G401.6 (cell line): ENCODE measurements around the gene TEX50.
"Not testable (repeated sequence)": the region's sequence is repeated elsewhere in the genome, so short reads cannot be mapped to it uniquely, and the experiment has no call there.

Experiments used
- FAIRE-seq: peaks from 2 replicates; lab custom pipeline; 2012; peaks lifted over from hg19 to GRCh38; lab: Jason Lieb, UNC

TEX50 gene, protein sequence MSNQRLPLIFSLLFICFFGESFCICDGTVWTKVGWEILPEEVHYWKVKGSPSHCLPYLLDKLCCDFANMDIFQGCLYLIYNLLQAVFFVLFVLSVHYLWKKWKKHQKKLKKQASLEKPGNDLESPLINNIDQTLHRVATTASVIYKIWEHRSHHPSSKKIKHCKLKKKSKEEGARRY

DNA sequence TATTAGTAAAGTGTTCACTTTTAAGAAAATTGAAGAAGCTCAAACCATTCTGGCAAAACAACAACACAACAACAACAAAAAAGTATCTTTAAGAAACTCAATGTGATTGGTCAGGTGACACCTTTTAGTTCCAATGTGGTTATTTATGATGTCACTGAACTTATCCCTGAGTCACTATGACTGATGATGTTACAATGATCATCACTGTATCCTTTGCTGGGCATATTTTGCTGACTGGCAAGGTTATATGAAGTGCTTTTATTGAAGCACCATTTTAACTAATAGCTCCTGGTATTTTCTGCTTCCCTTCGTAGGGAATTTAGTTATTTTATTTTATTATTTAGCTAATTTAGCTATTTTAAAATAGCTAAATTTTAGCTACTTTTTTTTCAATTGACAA is at the start of gene TEX50:
TEX50 (plus strand) TSS at position 223 of the 400 bp plus-strand sequence. CDS start 184 bp downstream, outside the sequence.
- no peak for FAIRE-seq

DNA sequence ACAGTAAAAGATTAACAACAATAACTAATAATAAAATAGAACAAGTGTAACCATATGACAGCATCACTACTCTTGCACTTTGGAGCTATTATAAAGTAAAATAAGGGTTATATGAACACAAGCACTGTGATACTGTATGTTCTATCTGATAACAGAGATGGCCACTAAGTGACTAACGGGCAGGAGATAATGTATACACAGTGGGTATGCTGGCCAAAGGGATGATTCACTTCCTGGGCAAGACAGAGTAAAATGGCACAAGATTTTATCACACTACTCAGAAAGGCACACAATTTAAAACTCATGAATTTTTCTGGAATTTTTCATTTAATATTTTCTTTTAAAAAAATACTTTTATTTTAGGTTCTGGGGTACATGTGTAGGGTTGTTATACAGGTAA is 44.6 kb upstream of the TEX50 start:
- FAIRE-seq = no peak

DNA sequence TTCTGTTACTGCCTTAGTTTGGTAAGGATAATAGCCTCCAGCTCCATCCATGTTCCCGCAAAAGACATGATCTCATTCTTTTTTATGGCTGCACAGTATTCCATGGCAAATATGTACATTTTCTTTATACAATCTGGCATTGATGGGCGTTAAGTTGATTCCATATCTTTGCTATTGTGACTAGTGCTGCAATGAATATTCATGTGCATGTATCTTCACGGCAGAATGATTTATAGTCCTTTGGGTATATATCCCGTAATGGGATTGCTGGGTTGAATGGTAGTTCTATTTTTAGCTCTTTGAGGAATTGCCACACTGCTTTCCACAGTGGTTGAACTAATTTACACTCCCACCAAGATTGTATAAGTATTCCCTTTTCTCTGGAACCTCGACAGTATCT is 44.0 kb upstream of the TEX50 start:
- not testable (repeated sequence) for FAIRE-seq

DNA sequence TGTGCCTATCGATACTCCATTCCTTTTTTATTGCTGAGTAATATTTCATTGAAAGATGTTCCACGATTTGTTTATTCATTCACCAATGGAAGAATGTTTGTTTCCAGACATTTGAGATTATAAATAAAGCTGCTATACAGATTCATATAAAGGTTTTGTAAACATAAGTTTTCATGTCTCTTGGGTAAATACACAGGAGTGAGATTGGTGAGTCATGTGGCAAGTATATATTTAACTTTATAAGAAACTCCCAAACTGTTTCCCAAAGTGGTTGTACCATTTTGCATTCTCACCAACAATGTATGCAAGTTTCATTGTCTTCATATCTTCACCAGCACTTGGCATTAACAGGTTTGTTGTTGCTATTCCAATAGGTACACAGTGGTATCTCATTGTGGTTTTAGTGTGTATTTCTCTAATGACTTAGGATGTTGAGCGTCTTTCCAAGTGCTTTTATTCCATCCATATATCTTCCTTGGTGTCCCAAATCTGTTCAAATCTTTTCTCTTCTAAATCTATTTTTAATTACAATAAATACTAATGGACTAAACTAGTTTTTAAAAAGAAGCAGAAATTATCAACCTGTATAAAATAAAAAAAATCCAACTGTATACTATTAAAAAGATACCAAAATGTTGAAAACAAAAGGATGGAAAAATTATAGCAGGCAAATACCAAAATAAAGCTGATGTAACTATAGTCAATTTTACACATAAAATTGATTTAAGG is 38.9 kb upstream of the TEX50 start:
- FAIRE-seq = peak; percentile 76

DNA sequence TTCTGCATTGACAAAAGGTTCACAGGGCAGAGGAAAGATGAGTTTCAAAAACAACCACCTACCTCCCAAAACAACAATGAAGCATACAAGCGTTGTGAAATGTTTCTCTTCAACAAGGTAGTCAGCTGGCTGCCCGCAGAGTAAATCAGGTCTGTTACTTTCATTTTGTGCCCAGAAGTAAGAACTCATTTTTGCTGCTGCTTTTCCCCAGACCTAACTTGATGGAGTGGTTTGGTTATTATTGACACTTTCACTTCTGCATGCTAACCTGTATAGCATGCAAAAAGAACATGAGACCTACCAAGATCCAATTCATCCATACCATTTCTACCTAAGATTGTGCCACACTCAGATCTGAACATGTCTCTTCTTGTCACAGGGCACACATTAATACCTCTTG is 33.5 kb upstream of the TEX50 start:
- no peak for FAIRE-seq

DNA sequence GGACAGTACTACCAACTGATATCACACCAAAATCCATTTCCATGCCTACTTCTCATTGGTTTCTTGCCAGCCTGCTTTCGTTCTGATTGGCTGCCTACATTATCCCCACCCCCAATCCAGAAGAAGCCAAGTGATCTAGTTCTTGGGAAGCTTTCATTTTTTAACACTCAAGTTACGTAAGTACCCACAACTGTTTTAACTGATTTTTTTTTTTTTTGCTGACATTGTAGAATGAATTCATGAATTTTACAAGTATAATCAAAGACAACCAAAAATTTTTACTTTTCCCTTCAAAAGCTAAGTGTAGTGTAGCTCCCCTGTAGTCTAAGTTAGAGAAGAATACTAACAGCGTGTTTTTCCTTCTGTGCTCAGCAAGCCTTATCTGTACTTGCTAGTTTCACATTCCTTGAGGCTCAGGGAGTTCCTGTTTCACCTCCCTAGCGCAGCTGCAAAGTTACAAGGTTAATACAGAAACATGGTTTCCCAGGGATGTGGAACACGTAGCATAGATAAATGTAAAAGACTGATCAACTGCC is 32.0 kb upstream of the TEX50 start, which contains the start of gene SLC9C2:
SLC9C2 (minus strand) TSS at position 17 of the 536 bp plus-strand sequence. CDS start 1,296 bp downstream, outside the sequence.
- FAIRE-seq = no peak

DNA sequence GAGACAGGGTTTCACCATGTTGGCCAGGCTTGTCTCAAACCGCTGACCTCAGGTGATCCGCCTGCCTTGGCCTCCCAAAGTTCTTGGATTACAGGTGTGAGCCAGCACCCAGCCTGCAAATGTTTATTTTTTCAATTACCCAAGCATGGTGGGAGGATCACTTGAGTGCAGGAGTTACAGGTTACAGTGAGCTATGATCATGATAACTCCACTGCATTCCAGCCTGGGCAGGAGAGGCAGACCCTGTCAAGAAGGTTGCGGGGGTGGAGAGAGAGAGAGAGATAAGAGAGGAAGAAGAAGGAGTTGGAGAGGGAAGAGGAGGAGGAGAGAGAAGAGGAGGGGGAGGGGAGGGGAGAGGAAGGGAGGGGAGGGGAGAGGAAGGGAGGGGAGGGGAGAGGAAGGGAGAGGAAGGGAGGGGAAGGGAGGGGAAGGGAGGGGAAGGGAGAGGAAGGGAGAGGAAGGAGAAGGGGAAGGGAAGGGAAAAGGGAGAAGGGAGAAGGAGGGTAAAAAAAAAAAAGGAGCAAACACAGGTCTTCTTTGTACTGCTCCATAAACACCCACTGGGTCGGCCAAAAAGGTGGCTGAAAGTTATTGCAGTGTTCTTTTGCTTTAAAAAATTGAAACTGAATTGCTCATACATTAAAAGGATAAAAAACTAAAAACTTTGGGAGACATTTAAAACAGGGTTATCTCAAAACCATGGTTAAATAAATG is 26.5 kb upstream of the TEX50 start:
- no peak for FAIRE-seq

DNA sequence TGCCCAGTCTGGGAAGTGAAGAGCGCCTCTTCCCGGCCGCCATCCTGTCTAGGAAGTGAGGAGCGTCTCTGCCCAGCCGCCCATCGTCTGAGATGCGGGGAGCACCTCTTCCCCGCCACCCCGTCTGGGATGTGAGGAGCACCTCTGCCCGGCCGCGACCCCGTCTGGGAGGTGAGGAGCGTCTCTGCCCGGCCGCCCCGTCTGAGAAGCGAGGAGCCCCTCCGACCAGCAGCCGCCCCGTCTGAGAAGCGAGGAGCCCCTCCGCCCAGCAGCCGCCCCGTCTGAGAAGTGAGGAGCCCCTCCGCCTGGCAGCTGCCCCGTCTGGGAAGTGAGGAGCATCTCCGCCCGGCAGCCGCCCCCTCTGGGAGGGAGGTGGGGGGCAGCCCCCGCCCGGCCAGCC is 22.1 kb upstream of the TEX50 start:
- not testable (repeated sequence) for FAIRE-seq

DNA sequence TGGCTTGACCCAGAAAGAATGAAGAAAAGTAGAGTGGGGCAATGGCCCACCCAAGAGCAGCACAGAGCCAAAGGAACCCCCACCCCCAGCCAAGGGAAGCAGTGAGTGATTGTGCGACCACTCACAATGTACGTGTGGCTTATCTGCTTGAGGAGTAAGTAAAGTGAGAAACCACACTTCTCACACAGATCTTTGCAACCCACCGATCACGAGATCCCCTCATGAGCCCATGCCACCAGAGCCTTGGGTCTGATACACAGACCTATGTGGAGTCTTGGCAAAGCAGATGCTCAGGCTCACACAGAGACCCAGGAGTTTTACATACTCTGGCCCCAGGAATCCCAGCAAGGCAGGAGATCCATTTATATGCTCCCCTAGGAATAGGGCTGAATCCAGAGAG is 18.3 kb upstream of the TEX50 start:
- no peak for FAIRE-seq

DNA sequence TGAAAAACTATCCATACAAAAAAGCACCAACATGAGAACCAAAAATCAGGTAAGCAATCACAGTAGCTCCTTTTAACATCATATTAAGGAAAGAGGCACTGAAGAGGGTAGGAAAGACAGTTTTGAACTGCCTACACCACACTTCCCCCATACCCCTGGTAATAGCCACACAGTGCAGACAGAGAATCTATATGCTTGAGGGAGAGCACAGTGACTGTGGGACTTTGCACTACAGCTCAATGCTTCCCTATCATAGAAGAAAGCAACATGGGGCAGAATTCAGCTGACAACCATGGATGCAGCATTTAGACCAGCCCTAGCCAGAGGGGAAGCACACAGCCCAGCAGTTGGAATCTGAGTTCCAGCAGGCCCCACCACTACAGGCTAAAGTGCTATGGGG is 7.9 kb upstream of the TEX50 start:
- no peak for FAIRE-seq

DNA sequence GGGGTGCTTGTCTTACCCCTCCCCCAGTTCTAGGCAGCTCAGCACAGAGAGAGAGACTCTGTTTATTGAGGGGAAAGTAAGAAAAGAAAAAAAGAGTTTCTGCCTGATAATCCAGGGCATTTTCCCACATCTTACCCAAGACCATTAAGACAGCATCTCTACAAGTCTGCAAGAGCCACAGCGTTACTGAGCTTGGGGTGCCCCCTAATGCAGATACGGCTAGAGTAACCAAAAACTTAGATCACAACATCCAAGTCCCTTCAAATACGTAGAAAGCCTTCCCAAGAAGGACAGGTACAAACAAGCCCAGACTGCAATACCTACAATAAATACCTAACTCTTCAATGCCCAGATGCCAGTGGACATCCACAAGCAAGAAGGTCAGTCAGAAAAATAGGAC is 6.2 kb upstream of the TEX50 start:
- FAIRE-seq = no peak

DNA sequence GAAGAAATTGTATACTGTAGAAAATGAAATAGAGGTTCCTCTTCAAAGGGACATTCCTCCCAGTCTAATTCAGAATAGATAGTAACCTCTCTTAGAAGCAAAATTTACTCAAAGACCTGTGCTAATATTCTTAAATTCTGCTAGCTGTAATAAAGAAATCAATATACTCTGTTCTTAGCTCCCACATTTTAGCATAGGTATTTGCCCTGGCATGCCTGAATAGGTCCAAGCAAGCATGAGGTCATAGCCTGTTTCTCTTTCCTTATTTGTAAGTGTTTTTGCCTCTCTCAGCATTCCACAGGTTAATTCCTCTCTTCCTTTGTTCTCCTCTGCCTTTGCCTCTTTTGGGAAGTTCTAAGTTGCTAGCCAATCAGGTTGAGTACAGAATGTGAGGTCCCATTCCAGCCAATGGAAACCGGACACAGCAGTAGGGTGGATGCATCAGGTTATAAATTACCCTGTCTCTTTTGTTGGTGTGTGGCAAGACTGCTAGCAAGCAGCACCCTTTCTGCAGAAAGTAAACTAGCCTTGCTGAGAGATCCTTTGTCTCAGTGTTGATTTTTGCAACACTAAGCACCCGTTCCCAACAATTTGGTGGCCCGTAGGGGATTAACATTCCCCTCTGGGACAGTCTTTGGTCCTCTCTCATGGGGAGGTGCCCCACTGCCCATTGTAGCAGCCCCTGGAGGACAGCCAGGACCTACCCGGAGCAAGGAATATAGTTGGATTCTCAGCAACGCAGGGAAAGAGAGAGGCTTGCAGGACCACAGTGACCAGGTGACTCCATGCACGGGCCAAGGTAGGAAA is 2.3 kb downstream of the TEX50 start:
- not testable (repeated sequence) for FAIRE-seq

DNA sequence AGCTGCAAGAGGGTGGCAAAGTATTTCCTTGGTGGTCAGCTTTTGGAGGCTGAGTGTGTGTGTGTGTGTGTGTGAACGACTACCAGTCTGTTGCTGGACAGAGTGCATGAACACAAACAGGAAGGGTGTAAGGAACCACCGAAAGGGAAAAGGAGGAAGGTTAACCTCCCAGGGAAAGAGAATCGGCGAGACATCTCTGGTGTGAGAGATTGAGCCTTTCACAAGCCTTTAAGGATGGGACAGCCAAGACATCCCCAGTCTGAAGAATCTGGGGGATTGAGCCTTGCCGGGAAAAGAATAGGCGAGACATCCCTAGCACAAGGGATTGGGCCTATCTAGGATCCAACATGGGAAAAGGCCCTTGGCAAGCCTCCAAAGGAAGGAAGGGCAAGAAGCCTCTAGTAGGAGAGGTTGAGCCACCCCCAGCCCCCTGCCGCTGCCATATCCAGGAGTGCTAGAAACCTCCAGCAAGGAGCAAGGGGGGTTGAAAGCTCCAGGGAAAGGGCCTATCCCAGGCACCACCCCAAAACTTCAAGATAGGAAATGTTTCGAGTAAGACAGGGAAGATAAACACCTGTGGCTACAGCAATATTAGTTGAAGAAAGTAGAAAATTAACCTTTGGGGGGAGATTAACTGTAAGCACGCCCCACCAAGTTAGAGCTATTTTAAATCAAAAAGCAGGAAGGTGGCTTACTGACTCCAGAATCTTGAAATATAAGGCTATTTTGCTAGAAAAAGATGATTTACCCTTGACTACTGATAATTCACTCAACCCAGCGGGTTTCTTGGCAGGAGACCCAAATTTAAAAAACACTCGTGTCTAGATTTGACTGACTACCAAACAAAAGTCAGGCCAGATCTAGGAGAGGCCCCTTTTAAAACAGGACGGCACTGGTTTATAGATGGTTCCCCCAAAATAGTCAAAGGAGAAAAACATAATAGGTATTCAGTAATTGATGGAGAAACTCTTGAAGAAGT is 3.2 kb downstream of the TEX50 start:
- no peak for FAIRE-seq

DNA sequence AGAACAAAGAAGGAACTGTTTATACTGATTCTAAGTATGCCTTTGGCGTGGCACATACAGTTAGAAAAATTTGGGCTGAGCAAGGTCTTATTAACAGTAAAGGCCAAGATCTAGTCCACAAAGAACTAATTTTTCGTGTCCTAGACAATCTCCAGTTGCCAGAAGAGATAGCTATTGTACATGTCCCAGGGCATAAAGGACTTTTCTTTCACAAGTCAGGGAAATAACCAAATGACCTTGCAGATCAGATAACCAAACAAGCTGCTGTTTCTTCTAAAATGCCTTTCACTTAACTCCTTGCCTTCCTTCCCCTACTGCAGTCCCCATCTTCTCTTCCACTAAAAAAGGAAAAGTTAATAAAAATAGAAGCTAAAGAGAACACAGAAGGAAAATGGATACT is 4.0 kb downstream of the TEX50 start:
- FAIRE-seq = no peak

DNA sequence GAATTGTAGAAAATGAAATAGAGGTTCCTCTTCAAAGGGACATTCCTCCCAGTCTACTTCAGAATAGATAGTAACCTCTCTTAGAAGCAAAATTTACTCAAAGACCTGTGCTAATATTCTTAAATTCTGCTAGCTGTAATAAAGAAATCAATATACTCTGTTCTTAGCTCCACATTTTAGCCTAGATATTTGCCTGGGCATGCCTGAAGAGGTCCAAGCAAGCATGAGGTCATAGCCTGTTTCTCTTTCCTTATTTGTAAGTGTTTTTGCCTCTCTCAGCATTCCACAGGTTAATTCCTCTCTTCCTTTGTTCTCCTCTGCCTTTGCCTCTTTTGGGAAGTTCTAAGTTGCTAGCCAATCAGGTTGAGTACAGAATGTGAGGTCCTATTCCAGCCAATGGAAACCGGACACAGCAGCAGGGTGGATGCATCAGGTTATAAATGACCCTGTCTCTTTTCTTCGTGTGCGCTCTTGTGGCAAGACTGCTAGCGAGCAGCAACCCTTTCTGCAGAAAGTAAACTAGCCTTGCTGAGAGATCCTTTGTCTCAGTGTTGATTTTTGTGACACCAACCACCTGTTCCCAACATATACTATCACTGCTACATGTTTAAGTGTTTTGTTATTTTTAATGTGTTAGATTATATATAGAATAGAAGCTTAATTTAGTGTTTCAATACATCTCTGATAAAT is 7.5 kb downstream of the TEX50 start:
- FAIRE-seq = not testable (repeated sequence)

DNA sequence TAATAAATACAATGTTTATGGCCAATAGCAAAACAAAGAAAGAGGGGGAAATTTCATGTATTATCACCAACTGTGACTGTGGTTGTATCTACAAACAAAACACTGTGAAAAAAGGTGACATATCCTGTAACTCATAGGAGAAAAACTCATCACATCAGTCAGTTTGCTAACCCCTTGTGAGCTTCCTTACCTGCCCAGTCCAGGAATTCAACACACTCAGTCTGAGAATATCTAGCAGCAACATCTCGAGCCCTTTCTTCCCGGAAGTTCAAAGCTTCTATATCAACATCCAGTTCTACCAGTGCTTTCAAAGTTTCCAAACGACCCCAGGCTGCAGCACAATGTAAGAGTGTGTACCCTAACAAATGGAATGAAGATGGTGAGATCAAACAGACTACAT is 11.5 kb downstream of the TEX50 start:
- FAIRE-seq = no peak

DNA sequence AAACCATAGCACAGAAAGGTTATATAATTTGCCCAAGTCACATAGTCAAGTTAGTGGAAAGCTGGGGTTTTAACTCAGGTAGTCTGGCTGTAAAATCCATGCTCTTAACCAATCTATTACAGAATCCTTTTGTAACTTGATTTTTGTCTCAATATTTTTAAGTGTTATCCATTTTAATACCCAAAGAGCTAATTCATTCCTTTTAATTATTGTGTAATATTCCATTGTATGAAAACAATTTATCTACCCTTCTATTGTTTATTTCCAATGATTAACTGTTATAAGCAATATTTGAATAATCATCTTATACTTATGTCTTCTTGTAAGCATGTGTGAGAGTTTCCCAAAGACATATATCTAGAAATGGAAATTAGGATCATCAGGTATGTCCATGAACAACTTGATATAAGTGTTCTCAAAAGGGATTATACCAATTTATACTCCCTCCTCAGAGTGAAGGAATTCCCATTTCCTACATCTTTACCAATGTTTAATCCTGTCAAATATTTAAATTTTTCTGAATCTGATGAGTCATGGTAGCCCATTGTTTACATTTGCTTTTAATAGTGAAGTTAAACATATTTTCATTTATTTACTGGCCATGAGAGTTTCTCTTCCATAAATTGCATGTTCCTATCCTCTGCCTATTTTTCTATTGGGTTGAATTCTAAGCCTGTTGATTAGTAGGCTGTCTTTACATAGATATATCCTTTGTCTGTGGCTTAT is 13.9 kb downstream of the TEX50 start:
- FAIRE-seq = no peak

DNA sequence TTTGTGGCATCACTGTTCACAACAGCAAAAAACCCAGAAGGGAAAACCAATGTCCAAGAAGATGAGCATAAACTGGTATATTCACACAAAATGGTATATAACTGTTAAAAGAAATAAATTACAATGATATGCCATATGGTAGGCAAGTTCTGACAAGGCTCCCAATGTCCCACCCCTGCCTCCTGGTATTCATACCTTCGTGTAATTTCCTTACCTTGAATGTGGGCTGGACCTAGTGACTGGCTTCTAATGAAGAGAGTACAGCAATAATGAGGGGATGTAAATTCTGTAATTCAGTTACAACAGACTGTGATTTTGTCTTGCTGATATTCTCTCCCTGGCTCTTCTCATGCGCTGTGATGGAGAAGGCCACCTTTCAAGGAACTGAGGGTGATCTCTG is 25.2 kb downstream of the TEX50 start:
- no peak for FAIRE-seq

DNA sequence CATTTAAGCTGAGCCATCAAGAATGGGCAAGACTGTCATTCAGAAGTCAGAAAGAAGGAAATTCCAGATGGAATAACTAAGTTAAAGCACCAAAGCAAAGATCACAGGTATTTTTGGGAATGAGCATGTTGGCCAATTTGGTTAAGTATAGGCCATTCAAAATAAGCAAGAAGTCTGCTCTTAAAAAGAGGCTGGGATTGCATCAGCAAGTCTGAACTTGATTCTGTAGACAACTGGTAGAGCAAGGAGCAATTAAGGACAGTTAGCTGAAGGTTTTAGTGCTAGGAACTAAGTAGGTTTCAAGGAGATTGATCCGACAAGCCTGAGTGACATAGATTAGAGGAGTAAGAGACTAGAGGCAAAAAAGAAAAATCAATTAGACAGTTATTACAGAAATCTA is 26.1 kb downstream of the TEX50 start:
- FAIRE-seq = no peak

DNA sequence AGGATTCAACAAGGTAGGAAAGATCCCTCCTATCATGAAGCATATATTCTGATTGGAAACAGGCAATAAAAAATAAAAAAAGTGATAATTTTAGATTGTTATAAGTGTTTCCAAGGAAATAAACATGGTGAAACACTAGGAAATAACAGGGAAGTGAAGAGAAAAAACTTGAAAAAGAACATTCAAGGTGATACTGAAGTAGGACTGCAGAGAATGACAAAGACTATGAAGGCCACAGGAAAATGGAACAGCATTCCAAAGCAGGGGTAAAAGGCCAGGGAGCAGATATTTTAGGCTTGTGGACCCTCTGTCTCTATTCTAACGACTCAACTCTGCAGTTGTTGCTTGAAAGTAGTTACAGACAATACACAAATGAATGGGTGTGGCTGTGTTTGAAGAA is 26.6 kb downstream of the TEX50 start:
- FAIRE-seq = no peak
